Endodermal cell (in vitro differentiated cells): Measurements from ENCODE around the gene STARD8. TPM values are rescaled to one million over a fixed set of nuclear protein-coding genes. Genes with fewer than 3 reads are reported as not detected.

Experiments used
- DNase-seq: peaks from one replicate; pipeline ENCODE4 v3.0.0-alpha.2; 2017
- H3K27ac ChIP-seq: 2 replicates; pipeline ENCODE4 v1.5.1; 2013; ENCODE audit warnings: mild to moderate bottlenecking, low read depth, low read length, moderate library complexity
- H3K27me3 ChIP-seq: 2 replicates; pipeline ENCODE4 v1.6.1; 2013; ENCODE audit warnings: mild to moderate bottlenecking, low read length, moderate library complexity; ENCODE audit not compliant: insufficient read depth, control insufficient read depth, poor library complexity, severe bottlenecking
- H3K36me3 ChIP-seq: 2 replicates; pipeline ENCODE4 v1.7.0; 2013; ENCODE audit warnings: mild to moderate bottlenecking, low read length, moderate library complexity; ENCODE audit not compliant: control insufficient read depth, insufficient read depth
- H3K4me1 ChIP-seq: one replicate; pipeline ENCODE4 v1.7.0; 2013; ENCODE audit warnings: low read length; ENCODE audit not compliant: control insufficient read depth, insufficient read depth
- H3K4me3 ChIP-seq: 2 replicates; pipeline ENCODE4 v1.5.1; 2013; ENCODE audit warnings: mild to moderate bottlenecking, low read length, moderate library complexity
- H3K9ac ChIP-seq: 2 replicates; pipeline ENCODE4 v1.6.1; 2013; ENCODE audit warnings: mild to moderate bottlenecking, low read length, moderate library complexity; ENCODE audit not compliant: poor library complexity, severe bottlenecking; ENCODE audit errors: extremely low read depth
- H3K9me3 ChIP-seq: 2 replicates; pipeline ENCODE4 v1.6.1; 2013; ENCODE audit warnings: mild to moderate bottlenecking, low read length, moderate library complexity; ENCODE audit not compliant: control insufficient read depth
- H3K27ac Mint-ChIP-seq: 2 replicates; pipeline ENCODE4 v1.8.0; 2020; ENCODE audit warnings: mixed read lengths
- H3K27me3 Mint-ChIP-seq: 2 replicates; pipeline ENCODE4 v1.8.0; 2021; ENCODE audit warnings: mild to moderate bottlenecking, mixed read lengths; ENCODE audit not compliant: insufficient read depth
- H3K36me3 Mint-ChIP-seq: 2 replicates; pipeline ENCODE4 v1.8.0; 2020; ENCODE audit warnings: low read depth, mixed read lengths
- H3K4me1 Mint-ChIP-seq: 2 replicates; pipeline ENCODE4 v1.8.0; 2020; ENCODE audit warnings: mixed read lengths
- H3K4me3 Mint-ChIP-seq: 2 replicates; pipeline ENCODE4 v1.8.0; 2020; ENCODE audit warnings: mild to moderate bottlenecking, moderate library complexity, mixed read lengths
- H3K9me3 Mint-ChIP-seq: 2 replicates; pipeline ENCODE4 v1.8.0; 2020; ENCODE audit warnings: mild to moderate bottlenecking, mixed read lengths
- WGBS, 2 experiments: methylation state at CpG; one replicate each; pipeline versions ENCODE4 v1.1.5 to v1.1.7; 2013; ENCODE audit warnings: missing lambda C conversion rate in 2 of 2, mixed read lengths in 1 of 2; ENCODE audit not compliant: insufficient coverage in 1 of 2, insufficient read length in 1 of 2; 5-methylcytosine and 5-hydroxymethylcytosine counted together
- total RNA-seq, 2 donors: library from RNA; stranded (reverse); fragmentation: NEBNext Ultra II Directional in 1 of 2; extraction: Animal tissue kit (Norgen Biotek cat#: 25700) in 1 of 2; gene quantifications; 2 replicates in 1 of 2; 3 replicates in 1 of 2; pipeline ENCODE4 v1.2.1, GENCODE V29; 2021
- TF ChIP-seq, protein P1 (sequence below): fragments of 200-600 bp; sonication (generic); conservative IDR thresholded peaks from 2 replicates; pipeline ENCODE4 v1.5.0; 2021; ENCODE audit warnings: antibody characterized with exemption, mild to moderate bottlenecking

STARD8 gene
- total RNA-seq, 2 donors from 2014 or later: 1.5 to 1.8 TPM

DNA sequence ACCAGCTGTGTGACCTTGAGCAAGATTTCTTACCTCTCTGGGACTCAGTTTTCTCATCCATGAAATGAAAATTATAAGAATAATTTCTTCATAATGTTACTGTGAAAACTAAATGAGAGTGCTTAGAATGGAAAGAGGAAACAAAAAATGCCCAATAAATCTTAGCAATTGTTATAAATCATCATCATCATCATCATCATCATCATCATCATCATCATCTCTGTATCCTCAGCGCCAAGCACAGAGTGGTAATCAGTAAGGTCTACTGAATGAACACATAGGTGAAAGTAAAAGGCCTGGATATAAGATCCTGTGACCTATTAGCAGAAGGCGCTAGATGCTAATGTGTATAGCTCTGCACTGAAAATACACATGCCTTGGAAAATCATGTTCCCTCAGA, 6.8 kb upstream of the STARD8 start:
- TF ChIP-seq, protein P1, sequence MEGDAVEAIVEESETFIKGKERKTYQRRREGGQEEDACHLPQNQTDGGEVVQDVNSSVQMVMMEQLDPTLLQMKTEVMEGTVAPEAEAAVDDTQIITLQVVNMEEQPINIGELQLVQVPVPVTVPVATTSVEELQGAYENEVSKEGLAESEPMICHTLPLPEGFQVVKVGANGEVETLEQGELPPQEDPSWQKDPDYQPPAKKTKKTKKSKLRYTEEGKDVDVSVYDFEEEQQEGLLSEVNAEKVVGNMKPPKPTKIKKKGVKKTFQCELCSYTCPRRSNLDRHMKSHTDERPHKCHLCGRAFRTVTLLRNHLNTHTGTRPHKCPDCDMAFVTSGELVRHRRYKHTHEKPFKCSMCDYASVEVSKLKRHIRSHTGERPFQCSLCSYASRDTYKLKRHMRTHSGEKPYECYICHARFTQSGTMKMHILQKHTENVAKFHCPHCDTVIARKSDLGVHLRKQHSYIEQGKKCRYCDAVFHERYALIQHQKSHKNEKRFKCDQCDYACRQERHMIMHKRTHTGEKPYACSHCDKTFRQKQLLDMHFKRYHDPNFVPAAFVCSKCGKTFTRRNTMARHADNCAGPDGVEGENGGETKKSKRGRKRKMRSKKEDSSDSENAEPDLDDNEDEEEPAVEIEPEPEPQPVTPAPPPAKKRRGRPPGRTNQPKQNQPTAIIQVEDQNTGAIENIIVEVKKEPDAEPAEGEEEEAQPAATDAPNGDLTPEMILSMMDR: no peak
- Histone ChIP-seq H3K9ac (no peak overlapping the region), H3K27ac (no peak overlapping the region), H3K4me3 (no peak overlapping the region), H3K27me3 (no peaks in the 10 kb centered on the region), H3K4me1 (no peaks in the 10 kb centered on the region), H3K36me3 (no peaks in the 10 kb centered on the region), H3K9me3 (no peaks in the 10 kb centered on the region)
- H3K4me3 Mint-ChIP-seq: no peak overlapping the region
- no peak for DNase-seq
- no peaks in the 10 kb centered on the region for H3K36me3 Mint-ChIP-seq
- no peak overlapping the region for H3K27ac Mint-ChIP-seq
- peaks cover 27% of the 10 kb centered on the region for H3K9me3 Mint-ChIP-seq
- no peaks in the 10 kb centered on the region for H3K4me1 Mint-ChIP-seq
- H3K27me3 Mint-ChIP-seq: no peaks in the 10 kb centered on the region
- 90 to 100% methylated on average over 1 to 2 of the region's 2 CpGs for WGBS, 2 experiments

DNA sequence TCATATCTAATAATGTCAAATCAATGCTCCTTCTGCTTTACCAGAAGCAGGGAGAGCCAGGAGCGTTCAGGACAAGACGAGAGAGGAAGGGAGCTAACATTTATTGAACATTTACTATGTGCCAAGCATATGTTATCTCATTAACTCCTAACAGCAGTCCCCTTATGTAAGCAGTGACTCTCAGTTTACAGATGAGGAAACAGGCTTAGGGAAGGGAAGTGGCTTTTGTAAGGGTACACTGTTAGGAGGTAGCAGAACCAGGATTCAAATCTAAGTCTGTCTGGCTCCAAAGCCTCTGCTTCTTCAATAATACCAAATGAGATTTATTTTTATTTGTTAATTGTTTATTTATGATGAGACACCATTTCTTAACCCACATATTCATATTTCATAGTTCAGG, 2.6 kb upstream of the STARD8 start:
- no peak overlapping the region for H3K27ac Mint-ChIP-seq
- Histone ChIP-seq H3K27ac (no peak overlapping the region), H3K9ac (no peak overlapping the region), H3K36me3 (no peaks in the 10 kb centered on the region), H3K4me1 (no peaks in the 10 kb centered on the region), H3K27me3 (no peaks in the 10 kb centered on the region), H3K4me3 (no peak overlapping the region), H3K9me3 (no peaks in the 10 kb centered on the region)
- H3K4me1 Mint-ChIP-seq: peaks cover 5% of the 10 kb centered on the region
- WGBS, 2 experiments: 100% methylated on average over 2 of the region's 2 CpGs; no CpG with 5 or more reads in 1 of the 2 experiments
- TF ChIP-seq, protein P1: no peak
- peaks cover 10% of the 10 kb centered on the region for H3K27me3 Mint-ChIP-seq
- H3K36me3 Mint-ChIP-seq: no peaks in the 10 kb centered on the region
- H3K4me3 Mint-ChIP-seq: no peak overlapping the region
- H3K9me3 Mint-ChIP-seq: peaks cover 39% of the 10 kb centered on the region
- no peak for DNase-seq

DNA sequence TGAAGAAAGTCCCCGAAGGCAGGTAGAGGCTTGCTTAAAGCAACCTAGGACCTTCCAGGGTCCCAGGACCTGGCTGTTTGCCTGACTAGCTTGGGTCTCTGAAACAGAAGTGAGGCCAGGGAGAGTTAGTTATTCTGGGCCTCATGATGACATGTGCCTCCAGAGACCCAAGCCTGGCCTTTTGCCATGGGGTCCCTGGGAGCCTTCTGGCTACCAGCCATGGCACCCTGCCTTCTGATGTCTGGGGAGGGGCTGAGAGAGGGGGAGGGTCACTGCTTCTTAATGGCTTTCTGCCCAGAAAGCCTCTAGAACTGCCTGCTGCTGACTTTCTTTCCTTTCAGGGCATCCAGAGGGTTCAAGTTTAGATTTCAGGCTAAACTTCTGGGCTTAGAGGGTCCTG, 1.0 kb upstream of the STARD8 start:
- Mint-ChIP-seq H3K27ac (no peak overlapping the region), H3K4me3 (no peak overlapping the region), H3K9me3 (peaks cover 38% of the 10 kb centered on the region), H3K4me1 (peaks cover 5% of the 10 kb centered on the region), H3K36me3 (no peaks in the 10 kb centered on the region), H3K27me3 (peaks cover 10% of the 10 kb centered on the region)
- 88% methylated on average over 1 of the region's 1 CpG; no CpG with 5 or more reads in 1 of the 2 experiments for WGBS, 2 experiments
- Histone ChIP-seq H3K36me3 (no peaks in the 10 kb centered on the region), H3K27ac (no peak overlapping the region), H3K27me3 (no peaks in the 10 kb centered on the region), H3K9ac (no peak overlapping the region), H3K4me3 (no peak overlapping the region), H3K4me1 (no peaks in the 10 kb centered on the region), H3K9me3 (no peaks in the 10 kb centered on the region)
- no peak for DNase-seq
- TF ChIP-seq, protein P1: no peak
